A549 (cell line): ENCODE results near the gene CXCL14. TPM values are rescaled to one million over a fixed set of nuclear protein-coding genes. Genes with fewer than 3 reads are reported as not detected.

Experiments used
- ATAC-seq, 2 experiments: fragments of 200-7000 bp in 1 of 2; fragments of >200 bp in 1 of 2; cut with Nextera tagmentation in 1 of 2; cut with Tn5 transposase in 1 of 2; 3 replicates each; pipeline versions ENCODE4 v1.8.0 to v1.9.1; 2018 to 2020; ENCODE audit warnings: mild to moderate bottlenecking in 1 of 2, moderate library complexity in 1 of 2
- CTCF ChIA-PET: fragments of 300-600 bp; sonication (Branson Sonifier 250); formaldehyde crosslinking; extraction: SDS; loops from one replicate; lab custom pipeline; 2021; ENCODE audit warnings: antibody characterized with exemption, inconsistent platforms; lab: Yijun Ruan, JAX
- POLR2A ChIA-PET: fragments of 350-600 bp; formaldehyde crosslinking; extraction: SDS; loops from one replicate; lab custom pipeline; 2021; ENCODE audit warnings: antibody characterized with exemption, inconsistent platforms; lab: Yijun Ruan, JAX
- DNase-seq, 2 experiments: peaks; one replicate each; pipeline versions ENCODE4 v3.0.0 to v3.0.0-alpha.2; 2011 to 2016; ENCODE audit warnings: low read depth in 1 of 2, low spot score in 1 of 2
- FAIRE-seq: peaks from 2 replicates; lab custom pipeline; 2011; peaks lifted over from hg19 to GRCh38; lab: Jason Lieb, UNC
- H3K27ac ChIP-seq, 2 experiments: fragments of >200 bp; sonication (Bioruptor Twin); formaldehyde crosslinking; 3 replicates each; pipeline ENCODE4 v1.5.1; 2016 to 2017
- H3K4me1 ChIP-seq: fragments of >200 bp; sonication (Bioruptor Twin); formaldehyde crosslinking; 3 replicates; pipeline ENCODE4 v1.6.1; 2016
- H3K4me2 ChIP-seq: fragments of >200 bp; sonication (Bioruptor Twin); formaldehyde crosslinking; 3 replicates; pipeline ENCODE4 v1.6.1; 2016
- H3K4me3 ChIP-seq: fragments of >200 bp; sonication (Bioruptor Twin); formaldehyde crosslinking; 3 replicates; pipeline ENCODE4 v1.5.1; 2016
- H3K9me3 ChIP-seq: fragments of >200 bp; sonication (Bioruptor Twin); formaldehyde crosslinking; 3 replicates; pipeline ENCODE4 v1.6.1; 2016
- BHLHE40 ChIP-seq: IDR thresholded peaks from 2 replicates; pipeline ENCODE4 v1.6.1; 2012; ENCODE audit warnings: low read depth, low read length, inconsistent platforms
- CBX2 ChIP-seq: fragments of 200-600 bp; sonication (generic); IDR thresholded peaks from 2 replicates; pipeline ENCODE4 v1.6.1; 2016; ENCODE audit warnings: low read depth, mild to moderate bottlenecking, borderline replicate concordance
- CBX8 ChIP-seq: fragments of 200-600 bp; sonication (generic); IDR thresholded peaks from 2 replicates; pipeline ENCODE4 v1.6.1; 2016
- CHD2 ChIP-seq: fragments of 150-350 bp; IDR thresholded peaks from 2 replicates; pipeline ENCODE4 v1.6.1; 2014; ENCODE audit warnings: low read length; ENCODE audit not compliant: partially characterized antibody
- CHD4 ChIP-seq: fragments of 200-600 bp; sonication (generic); IDR thresholded peaks from 2 replicates; pipeline ENCODE4 v1.6.1; 2016; ENCODE audit warnings: antibody characterized with exemption, mild to moderate bottlenecking, borderline replicate concordance
- ELK1 ChIP-seq: fragments of 150-350 bp; IDR thresholded peaks from 2 replicates; pipeline ENCODE4 v1.6.1; 2014; ENCODE audit warnings: low read depth, mild to moderate bottlenecking, low read length
- EP300 ChIP-seq, 2 experiments: fragments of >200 bp; sonication (Bioruptor Twin); formaldehyde crosslinking; IDR thresholded peaks; 2 replicates in 1 of 2; 3 replicates in 1 of 2; pipeline ENCODE4 v1.6.1; 2016 to 2017
- ESRRA ChIP-seq: fragments of 150-350 bp; IDR thresholded peaks from 2 replicates; pipeline ENCODE4 v1.6.1; 2014; ENCODE audit warnings: mild to moderate bottlenecking, low read length, borderline replicate concordance
- FOSL2 ChIP-seq, 2 experiments: fragments of 450-650 bp in 1 of 2; fragments of >200 bp in 1 of 2; sonication (Bioruptor Twin) in 1 of 2; formaldehyde crosslinking; IDR thresholded peaks; 2 replicates each; pipeline versions ENCODE4 v1.5.0 to v1.6.1; 2016 to 2020; ENCODE audit warnings: mild to moderate bottlenecking in 1 of 2, moderate library complexity in 1 of 2
- HDAC2 ChIP-seq: fragments of 200-600 bp; sonication (generic); IDR thresholded peaks from 2 replicates; pipeline ENCODE4 v1.6.1; 2016
- HMGXB4 ChIP-seq: fragments of 250-450 bp; sonication (Bioruptor Pico); IDR thresholded peaks from 2 replicates; pipeline ENCODE4 v1.5.0; 2021; ENCODE audit warnings: mild to moderate bottlenecking, moderate library complexity, borderline replicate concordance
- JUN ChIP-seq, 2 experiments: fragments of >200 bp; sonication (Bioruptor Twin); formaldehyde crosslinking; IDR thresholded peaks; 2 replicates in 1 of 2; 3 replicates in 1 of 2; pipeline ENCODE4 v1.6.1; 2016 to 2017
- MAFK ChIP-seq: fragments of 450-650 bp; IDR thresholded peaks from 2 replicates; pipeline ENCODE4 v1.6.1; 2014; ENCODE audit not compliant: partially characterized antibody
- MAZ ChIP-seq: fragments of 150-350 bp; IDR thresholded peaks from 2 replicates; pipeline ENCODE4 v1.6.1; 2014; ENCODE audit warnings: antibody characterized with exemption, low read depth, low read length, borderline replicate concordance
- NFE2L2 ChIP-seq: fragments of 150-350 bp; conservative IDR thresholded peaks from 2 replicates; pipeline ENCODE4 v1.6.1; 2014; ENCODE audit warnings: low read length
- NR3C1 ChIP-seq: fragments of >200 bp; sonication (Bioruptor Twin); formaldehyde crosslinking; IDR thresholded peaks from 3 replicates; pipeline ENCODE4 v1.6.1; 2017
- RAD21 ChIP-seq, 2 experiments: fragments of >200 bp in 1 of 2; sonication (Bioruptor Twin) in 1 of 2; formaldehyde crosslinking in 1 of 2; IDR thresholded peaks in 1 of 2; conservative IDR thresholded peaks in 1 of 2; 2 replicates in 1 of 2; 3 replicates in 1 of 2; pipeline ENCODE4 v1.6.1; 2012 to 2018; ENCODE audit warnings: inconsistent platforms in 1 of 2
- SREBF2 ChIP-seq: fragments of 450-650 bp; IDR thresholded peaks from 2 replicates; pipeline ENCODE4 v1.6.1; 2014; ENCODE audit warnings: mild to moderate bottlenecking, moderate library complexity
- TFCP2L1 ChIP-seq: fragments of 250-450 bp; sonication (Bioruptor Pico); IDR thresholded peaks from 2 replicates; pipeline ENCODE4 v1.5.0; 2021; ENCODE audit warnings: mild to moderate bottlenecking
- USF2 ChIP-seq: fragments of 450-650 bp; IDR thresholded peaks from 2 replicates; pipeline ENCODE4 v1.6.1; 2014; ENCODE audit warnings: antibody characterized with exemption
- WGBS: methylation state at CpG from one replicate; pipeline ENCODE4 v1.1.6; 2017; ENCODE audit errors: missing lambda C conversion rate; 5-methylcytosine and 5-hydroxymethylcytosine counted together
- polyA plus RNA-seq, 4 experiments: library from polyadenylated mRNA; depleted of rRNA in 3 of 4; stranded (reverse); fragments of >200 nt; fragmentation: RNase III in 1 of 4; extraction: RNeasy Plus Mini Kit Qiagen cat#74134 plus additional on column Dnase treatment in 1 of 4; gene quantifications; 2 replicates in 3 of 4; 3 replicates in 1 of 4; pipeline ENCODE4 v1.2.3, GENCODE V29; 2011 to 2017

Gene CXCL14
- polyA plus RNA-seq, 2 of the 4 experiments (the other 2 are of a cell fraction): 0.12 TPM; not detected in 1

GRCh38 chr5:135600971-135601381 lies 22.2 kb upstream of the CXCL14 start:
- POLR2A ChIA-PET: no interaction called here
- no peak overlapping the region for H3K27ac ChIP-seq
- no peak for ATAC-seq
- TF ChIP-seq HDAC2: no peak
- no peak for TF ChIP-seq CHD4
- no peak for TF ChIP-seq CBX8
- TF ChIP-seq TFCP2L1 (CRISPR knock-in tag): no peak
- TF ChIP-seq, all 56 proteins: peak for 0
- CTCF ChIA-PET: interaction anchor here (1.0 to 1.1 kb wide), 2 partner anchors 19 to 32 kb away, joined by 3 to 4 read pairs; no protein-coding TSS in a partner anchor
- H3K4me3 ChIP-seq: no peak overlapping the region
- DNase-seq (no peak), FAIRE-seq (no peak)
- 34% methylated on average over 6 of the region's 6 CpGs for WGBS
- H3K4me1 ChIP-seq: no peaks in the 10 kb centered on the region
- H3K4me2 ChIP-seq: no peak overlapping the region
- H3K9me3 ChIP-seq: no peaks in the 10 kb centered on the region

- 1% methylated on average over 5 of the region's 5 CpGs for WGBS
- ChIA-PET CTCF (interaction anchor here (0.6 to 1.3 kb wide), 4 partner anchors 15 to 36 kb away, joined by 3 to 4 read pairs (median 4); no protein-coding TSS in a partner anchor), POLR2A (no interaction called here)
- H3K9me3 ChIP-seq: no peaks in the 10 kb centered on the region
- no peak for TF ChIP-seq HDAC2
- no peak for DNase-seq
- H3K4me2 ChIP-seq: no peak overlapping the region
- no peaks in the 10 kb centered on the region for H3K4me1 ChIP-seq
- H3K27ac ChIP-seq: no peak overlapping the region
- ATAC-seq: no peak
- FAIRE-seq: no peak
- H3K4me3 ChIP-seq: no peak overlapping the region
Measured at GRCh38 chr5:135600152-135600570, 21.4 kb upstream of the CXCL14 start.

- CTCF ChIA-PET: interaction anchor here (0.6 to 1.3 kb wide), 3 partner anchors 14 to 36 kb away, joined by 3 to 4 read pairs (median 4); no protein-coding TSS in a partner anchor
- TF ChIP-seq MAFK: no peak
- TF ChIP-seq SREBF2: no peak
- TF ChIP-seq USF2: no peak
- TF ChIP-seq EP300 (IDR thresholded peaks at IDR 0.05): no peak
- TF ChIP-seq FOSL2 (IDR thresholded peaks at IDR 0.05): no peak
- TF ChIP-seq FOSL2 (CRISPR knock-in tag; IDR thresholded peaks at IDR 0.05): no peak
- TF ChIP-seq NR3C1: no peak
- no peak for TF ChIP-seq CBX2
- TF ChIP-seq BHLHE40: no peak
- TF ChIP-seq, all 56 proteins: peak for 0
Measured at GRCh38 chr5:135599421-135600151, 20.8 kb upstream of the CXCL14 start.

GRCh38 chr5:135598691-135599395 lies 20.1 kb upstream of the CXCL14 start:
- FAIRE-seq (no peak), DNase-seq (no peak), ATAC-seq (no peak)
- CTCF ChIA-PET: interaction anchor here (1.3 kb wide), 1 partner anchor 26 kb away, joined by 3 read pairs; no protein-coding TSS in a partner anchor
- H3K4me2 ChIP-seq: no peak overlapping the region
- WGBS: 36% methylated on average over 9 of the region's 9 CpGs
- H3K9me3 ChIP-seq: no peaks in the 10 kb centered on the region
- TF ChIP-seq FOSL2 (IDR thresholded peaks at IDR 0.05): no peak
- no peak for TF ChIP-seq FOSL2 (CRISPR knock-in tag; IDR thresholded peaks at IDR 0.05)
- no peak for TF ChIP-seq JUN (IDR thresholded peaks at IDR 0.05)
- no peak for TF ChIP-seq ESRRA
- no peak for TF ChIP-seq NR3C1
- TF ChIP-seq RAD21 (conservative IDR thresholded peaks at IDR 0.05 in 1 of 2, IDR thresholded peaks at IDR 0.05 in 1 of 2): no peak
- no peak for TF ChIP-seq MAZ
- no peak for TF ChIP-seq CHD2
- no peak for TF ChIP-seq NFE2L2
- no peak for TF ChIP-seq ELK1
- TF ChIP-seq HMGXB4: no peak
- H3K4me1 ChIP-seq: no peaks in the 10 kb centered on the region
- POLR2A ChIA-PET: no interaction called here
- no peak overlapping the region for H3K4me3 ChIP-seq
- no peak overlapping the region for H3K27ac ChIP-seq

More at GRCh38 chr5:135599421-135600151, 20.8 kb upstream of the CXCL14 start:
- POLR2A ChIA-PET: no interaction called here
- no peaks in the 10 kb centered on the region for H3K4me1 ChIP-seq
- WGBS: 26% methylated on average over 6 of the region's 6 CpGs
- no peak for ATAC-seq
- no peak overlapping the region for H3K27ac ChIP-seq
- H3K9me3 ChIP-seq: no peaks in the 10 kb centered on the region
- no peak overlapping the region for H3K4me2 ChIP-seq
- no peak overlapping the region for H3K4me3 ChIP-seq
- no peak for DNase-seq
- FAIRE-seq: no peak
